AG20443 (cell line): ENCODE results near the gene PROM2.
"Not testable (repeated sequence)": the region's sequence is repeated elsewhere in the genome, so short reads cannot be mapped to it uniquely, and the experiment has no call there.

Experiments used
- DNase-seq: peaks from one replicate; pipeline ENCODE4 v3.0.0; 2012; ENCODE audit warnings: low spot score, mixed read lengths

The PROM2 gene

DNA sequence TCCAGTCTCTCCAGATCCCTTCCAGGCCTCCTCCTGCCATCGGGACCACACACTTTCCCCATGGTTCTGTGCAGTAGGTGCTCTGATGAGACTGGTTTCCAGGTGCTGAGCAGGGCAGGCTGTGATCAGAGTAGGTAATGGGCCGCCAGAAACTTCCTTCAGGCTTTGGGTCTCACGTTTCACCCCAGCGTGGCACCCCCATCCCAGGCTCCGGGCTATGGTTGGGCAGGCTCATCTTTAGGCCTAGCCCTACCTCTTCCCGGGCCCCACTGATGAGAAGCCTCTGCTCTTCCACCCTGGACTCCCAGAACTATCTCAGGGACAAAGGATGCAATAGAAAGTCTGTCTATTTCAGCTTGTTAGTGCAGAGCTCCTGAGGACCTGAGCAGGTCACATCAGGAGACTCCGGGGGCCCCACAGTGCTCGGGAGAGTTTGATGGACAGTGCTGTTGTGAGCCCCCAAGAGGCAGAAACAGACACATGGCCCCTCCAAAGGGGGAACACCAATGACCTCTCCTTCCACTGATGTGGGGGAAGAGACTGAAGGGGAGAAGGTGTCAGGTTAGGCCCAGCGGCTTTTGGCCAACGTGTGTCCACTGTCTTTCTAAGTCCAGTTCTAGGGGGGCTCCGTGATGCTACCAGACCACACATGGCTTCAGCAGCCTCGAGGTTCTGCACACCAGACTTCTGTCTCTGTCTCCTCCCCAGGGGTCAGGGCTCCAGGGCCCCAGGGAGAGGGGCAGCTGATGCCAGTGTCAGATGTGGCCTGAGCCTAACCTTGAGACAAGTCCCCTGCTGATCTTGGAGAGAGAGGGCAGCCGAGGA is 5.8 kb upstream of the PROM2 start:
- no peak for DNase-seq

DNA sequence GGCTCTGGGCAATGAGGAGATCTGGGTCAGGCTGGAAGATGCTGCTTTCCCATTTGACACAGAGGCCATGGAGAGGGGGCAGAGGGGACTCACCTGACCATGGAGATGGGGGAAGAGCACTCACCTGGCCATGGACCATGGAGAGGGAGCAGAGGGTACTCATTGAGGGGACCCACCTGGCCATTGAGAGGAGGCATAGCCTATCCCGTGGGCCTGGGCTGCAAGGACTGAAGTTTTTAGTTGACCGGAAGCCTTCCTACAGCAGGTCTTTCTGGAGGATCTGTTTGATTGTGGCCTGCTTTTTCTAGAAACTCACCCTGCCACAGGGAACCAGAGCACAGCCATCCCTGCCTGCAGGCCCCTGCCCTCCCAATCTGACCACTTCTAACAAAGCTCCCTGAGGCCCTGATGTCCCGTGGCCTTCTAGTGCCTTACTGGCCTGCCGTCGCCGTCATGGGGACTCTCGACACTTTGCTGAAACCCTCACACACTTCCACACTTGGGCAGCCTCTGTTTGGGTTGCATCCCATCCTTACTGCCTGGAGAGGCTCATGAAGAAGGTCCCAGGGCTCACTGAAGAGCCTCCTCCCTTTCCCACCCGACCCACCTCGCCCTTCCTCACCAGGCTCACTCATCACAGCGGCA is 5.1 kb upstream of the PROM2 start:
- no peak for DNase-seq

DNA sequence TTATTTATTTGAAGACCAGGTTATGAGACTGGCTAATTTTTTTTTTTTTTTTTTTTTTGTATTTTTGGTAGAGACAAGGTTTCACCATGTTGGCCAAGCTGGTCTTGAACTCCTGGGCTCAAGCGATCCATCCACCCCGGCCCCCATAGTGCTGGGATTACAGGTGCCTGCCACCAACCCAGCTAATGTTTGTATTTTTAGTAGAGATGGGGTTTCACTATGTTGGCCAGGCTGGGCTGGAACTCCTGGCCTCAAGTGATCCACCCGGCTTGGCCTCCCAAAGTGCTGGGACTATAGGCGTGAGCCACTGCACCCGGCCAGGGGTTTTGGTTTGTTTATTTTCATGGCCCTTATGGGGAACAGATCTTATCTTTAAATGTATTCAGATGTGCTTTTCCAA is 4.5 kb upstream of the PROM2 start:
- not testable (repeated sequence) for DNase-seq

DNA sequence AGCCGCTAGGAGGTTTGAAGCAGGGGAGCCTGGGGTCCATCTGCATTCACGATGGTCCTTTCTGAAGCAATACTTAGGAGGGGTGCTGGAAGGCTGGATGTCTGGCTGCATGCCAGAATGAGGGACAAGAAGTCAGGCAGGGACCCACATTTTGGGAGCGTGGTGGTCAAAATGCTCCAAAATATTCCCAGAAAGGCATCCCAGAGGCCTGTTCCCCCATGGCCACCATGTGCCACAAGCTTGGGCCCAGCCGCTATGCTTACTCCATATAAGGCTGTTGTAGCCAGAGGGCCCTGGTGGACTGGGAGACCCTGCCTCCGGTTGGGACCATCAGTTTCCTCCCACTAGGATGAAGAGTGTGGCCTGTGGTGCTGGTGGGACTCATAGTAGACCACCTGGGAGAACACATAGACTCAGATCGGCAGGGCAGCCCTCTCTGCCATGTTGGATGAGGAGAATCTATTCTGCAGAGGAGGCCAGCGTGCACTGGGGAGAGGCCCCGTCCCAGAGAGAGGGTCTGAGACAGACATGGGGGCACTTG is 3.6 kb upstream of the PROM2 start:
- no peak for DNase-seq

DNA sequence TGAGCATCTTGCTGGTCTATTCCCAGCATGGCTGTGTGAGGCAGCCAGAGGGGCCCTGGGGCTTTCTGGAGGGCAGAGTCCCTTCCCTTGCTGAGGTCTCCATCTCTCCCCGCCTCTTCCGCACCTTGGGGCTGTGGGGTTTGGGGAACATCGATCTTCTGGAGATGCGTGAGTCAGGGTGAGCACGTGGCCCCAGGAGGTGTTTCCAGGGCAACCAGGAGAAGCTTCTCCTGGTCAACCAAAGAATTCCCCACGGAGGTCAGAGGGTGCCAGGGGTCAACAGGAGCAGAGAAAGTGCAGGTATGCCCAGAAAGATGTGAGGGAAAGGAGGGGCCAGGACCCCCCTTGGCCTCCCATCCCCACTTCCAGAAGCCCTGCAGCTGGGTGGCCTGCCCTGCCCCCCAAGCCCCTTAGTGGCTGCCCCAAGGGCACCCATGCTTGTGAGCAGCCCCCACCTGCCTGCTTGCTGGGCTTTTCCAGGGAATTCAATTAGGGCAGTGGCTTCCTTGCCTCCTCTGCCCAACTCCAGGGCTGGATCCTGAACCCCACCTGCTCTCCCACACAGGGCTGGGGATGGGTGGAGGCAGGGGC is 2.8 kb upstream of the PROM2 start:
- DNase-seq, result no peak

DNA sequence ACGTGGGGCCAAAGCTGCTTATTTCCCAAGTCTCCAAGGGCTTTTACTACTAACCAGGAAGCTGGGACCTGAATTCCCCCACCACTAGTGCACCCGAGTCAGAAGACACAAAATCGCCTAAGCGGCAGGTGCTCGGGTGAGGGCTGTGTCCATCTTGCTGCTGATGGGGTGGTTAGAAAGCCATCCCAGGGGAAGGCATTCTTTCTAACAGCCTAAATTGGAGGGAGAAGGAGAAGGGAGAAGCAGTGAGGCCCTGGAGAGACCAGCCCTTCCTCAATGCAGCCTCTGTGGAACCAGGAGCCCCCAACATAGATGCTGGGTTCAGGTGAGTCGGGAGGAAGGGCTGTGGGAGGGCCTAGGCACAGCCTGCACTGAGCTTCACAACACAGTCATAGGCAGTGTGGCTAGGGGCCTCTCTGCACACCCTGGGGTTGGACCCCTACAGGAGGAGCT is 1.9 kb upstream of the PROM2 start:
- DNase-seq, result no peak

DNA sequence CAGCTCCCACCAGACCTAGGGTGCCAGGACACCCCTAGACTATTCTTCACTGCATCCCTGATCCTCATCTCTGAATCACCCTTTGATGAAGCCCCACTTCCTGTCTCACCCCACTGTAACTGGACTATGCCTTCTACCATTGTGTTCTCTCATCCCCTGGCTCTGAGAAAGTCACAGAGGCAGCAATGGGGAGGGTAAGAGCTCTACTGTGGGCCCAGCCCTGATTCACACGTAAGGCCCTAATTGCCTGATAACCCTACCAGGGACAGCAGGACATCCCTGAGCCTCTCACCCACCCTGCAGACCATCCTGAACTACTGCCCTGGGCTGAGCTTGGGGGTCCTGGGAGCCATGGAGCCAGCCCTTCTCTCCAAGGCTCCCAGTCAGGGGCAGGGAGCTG is 1.5 kb upstream of the PROM2 start:
- DNase-seq, result no peak

DNA sequence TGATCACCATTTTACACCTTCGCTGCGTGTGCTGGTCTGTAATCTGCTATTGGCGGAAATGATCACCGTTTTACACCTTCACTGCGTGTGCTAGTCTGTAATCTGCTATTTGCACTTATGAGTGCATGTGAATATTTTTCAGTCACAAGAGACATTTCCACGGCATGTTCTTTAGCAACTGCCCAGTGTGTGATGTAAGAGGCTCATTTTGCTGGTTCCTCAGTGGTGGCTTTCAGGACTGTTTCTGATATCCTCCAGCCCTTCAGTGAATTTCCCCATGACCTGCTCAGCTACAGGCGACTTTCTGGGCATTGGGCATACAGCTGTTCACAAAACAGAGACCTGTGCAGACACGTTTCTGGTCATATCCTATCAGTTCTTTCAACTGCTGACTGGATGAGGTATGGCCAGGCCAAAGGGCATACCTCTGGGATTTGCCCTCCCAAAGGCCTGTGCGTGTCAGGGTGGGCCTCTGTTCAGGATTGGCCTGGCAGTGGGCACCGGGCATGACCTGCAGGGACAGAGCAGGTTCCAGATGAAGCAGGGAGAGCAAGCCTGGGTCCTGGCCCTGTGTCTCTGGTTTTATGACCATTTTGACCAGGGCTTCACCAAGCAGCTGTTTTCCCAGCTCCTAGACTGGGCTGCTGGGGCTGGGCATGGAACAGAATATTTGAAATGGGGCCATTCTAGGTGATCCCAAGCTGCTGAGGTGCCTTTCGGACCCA is 521 bp upstream of the PROM2 start:
- DNase-seq, result no peak

DNA sequence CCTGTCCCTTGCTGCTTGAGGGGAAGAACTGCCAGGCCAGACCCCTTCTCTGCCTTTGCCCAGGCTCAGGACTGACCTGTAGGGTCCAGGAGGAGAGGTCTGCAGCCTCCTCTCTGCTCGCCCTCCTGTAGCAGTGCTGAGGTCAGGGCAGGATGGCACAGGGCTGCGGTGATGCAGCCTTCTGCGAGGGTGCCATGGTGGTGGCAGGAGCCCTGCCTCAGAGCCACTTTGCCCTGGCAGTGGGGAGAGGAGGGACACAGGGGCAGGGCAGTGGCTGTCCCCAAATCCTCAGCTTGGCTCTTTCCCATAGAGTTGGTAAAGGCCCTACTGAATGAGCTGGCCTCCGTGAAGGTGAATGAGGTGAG is 884 bp downstream of the PROM2 start:
- DNase-seq, result no peak

DNA sequence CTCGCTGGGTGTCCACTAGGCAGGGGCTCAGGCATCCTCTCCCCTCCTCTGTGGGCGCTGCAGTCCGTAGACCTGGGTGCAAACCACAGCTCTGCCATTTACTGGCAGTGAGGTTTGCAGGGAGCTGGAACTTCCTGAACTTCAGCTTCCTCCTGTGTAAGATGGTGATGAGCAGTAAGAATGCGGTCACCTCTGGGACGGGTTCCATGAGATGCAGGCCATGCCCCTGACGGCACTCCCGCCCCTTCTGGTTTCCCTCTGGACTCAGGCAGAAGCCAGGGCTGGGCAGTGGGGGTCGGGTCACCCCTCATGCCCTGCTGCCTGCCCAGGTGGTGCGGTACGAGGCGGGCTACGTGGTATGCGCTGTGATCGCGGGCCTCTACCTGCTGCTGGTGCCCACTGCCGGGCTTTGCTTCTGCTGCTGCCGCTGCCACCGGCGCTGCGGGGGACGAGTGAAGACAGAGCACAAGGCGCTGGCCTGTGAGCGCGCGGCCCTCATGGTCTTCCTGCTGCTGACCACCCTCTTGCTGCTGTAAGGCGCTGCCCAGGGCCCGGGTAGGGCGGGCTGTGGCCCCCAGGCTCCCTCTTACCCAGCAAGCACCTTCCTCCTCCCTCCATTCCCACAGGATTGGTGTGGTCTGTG is 1.5 kb downstream of the PROM2 start:
- no peak for DNase-seq

DNA sequence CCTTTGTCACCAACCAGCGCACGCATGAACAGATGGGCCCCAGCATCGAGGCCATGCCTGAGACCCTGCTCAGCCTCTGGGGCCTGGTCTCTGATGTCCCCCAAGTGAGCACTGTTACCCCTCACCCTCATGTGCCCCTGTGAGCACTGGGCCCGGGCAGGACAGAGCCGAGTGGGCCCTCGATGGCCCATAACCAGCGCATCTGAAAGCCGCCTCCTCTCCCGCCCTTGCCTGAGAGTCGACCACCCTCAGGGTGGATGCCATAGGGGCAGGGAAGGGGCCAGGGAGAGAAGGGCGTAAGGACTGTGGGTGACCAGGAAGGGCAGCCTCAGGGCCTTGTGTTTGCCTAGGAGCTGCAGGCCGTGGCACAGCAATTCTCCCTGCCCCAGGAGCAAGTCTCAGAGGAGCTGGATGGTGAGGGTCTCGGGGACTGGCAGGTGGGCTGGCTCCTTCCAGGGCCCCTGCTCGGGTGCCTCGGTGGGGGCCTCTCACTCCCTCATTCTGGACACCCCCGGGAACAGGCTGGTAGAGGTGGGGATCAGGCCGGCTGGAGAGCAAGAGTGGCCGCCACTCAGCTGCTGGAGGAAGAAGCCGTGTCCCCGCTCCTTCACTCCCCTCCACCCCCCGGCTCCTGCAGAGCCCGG is 2.1 kb downstream of the PROM2 start:
- no peak for DNase-seq

DNA sequence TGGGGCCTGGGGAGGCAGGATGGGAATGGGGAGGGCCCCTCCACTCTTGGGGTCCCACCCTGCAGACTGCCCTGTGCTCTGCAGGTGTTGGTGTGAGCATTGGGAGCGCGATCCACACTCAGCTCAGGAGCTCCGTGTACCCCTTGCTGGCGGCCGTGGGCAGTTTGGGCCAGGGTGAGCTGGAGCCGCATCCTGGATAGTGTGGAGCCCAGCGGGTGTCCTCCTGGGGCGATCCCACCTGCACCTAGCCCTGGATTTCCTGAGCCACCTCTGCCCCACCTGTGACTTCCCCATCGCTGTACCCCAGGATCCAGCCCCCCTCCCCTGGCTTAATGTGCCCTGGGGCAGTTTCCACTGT is 2.6 kb downstream of the PROM2 start:
- DNase-seq, result no peak

DNA sequence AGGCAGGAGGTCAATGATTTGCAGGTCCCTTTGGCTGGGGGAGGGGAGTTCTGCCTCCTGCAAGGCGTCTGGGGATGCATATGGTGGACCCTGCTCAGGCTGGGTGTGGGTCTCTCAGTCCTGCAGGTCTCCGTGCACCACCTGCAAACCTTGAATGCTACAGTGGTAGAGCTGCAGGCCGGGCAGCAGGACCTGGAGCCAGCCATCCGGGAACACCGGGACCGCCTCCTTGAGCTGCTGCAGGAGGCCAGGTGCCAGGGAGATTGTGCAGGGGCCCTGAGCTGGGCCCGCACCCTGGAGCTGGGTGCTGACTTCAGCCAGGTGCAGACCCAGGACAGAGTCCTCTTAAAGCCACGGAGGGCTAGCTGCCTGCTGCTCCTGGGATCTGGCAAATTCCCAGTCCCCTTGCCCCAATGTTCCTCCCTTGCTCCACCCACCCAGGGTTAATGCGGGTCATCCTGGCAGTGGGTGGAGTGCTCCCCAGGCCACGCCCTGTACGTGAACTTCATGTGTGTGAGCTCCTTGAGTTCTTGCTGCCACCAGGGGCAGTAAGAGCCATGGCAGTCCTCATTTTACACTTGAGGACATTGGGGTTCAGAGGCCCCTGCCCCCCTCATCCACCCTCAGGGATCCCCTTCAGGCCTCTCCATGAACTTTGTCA is 3.1 kb downstream of the PROM2 start:
- DNase-seq, result no peak

DNA sequence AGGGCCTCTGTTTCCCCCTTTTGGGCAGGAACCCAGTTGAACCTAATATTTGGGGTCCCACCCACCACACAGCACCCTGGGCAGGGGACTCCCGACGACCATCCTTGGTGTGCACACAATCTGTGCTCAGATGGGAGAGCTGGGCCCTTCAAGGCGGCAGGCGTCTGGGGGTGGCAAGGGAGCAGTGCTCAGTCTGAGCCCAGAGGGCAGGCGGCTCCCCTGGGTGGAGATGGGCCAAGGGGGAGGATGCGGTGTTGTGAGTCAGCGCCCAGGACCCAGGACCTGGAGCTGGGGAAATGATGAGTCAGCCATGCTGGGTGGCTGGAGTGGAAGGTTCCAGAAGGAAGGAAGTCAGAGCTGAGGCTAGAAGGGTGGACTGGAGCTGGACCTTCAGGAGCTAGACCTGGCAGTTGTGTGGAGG is 3.8 kb downstream of the PROM2 start:
- peak; percentile 79 for DNase-seq

DNA sequence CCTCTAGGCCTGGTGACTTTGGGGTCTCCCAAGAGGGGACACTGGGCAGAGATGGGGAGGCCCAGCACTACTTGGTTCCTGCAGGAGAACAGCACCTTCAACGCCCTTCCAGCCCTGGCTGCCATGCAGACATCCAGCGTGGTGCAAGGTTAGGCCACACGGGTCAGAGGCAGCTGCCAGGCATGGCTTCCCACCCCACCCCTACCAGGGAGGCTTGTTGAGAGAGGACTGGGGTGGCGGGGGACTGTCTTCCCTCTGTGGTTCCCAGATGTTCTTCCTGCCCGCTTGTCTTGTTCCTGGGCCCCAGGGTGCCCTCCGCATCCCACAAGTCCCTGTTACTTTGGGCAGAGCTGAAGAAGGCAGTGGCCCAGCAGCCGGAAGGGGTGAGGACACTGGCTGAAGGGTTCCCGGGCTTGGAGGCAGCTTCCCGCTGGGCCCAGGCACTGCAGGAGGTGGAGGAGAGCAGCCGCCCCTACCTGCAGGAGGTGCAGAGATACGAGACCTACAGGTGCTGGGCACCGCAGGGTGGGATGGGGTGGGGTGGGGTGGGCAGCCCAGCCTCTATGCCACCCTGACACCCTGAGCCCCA is 4.5 kb downstream of the PROM2 start:
- no peak for DNase-seq

DNA sequence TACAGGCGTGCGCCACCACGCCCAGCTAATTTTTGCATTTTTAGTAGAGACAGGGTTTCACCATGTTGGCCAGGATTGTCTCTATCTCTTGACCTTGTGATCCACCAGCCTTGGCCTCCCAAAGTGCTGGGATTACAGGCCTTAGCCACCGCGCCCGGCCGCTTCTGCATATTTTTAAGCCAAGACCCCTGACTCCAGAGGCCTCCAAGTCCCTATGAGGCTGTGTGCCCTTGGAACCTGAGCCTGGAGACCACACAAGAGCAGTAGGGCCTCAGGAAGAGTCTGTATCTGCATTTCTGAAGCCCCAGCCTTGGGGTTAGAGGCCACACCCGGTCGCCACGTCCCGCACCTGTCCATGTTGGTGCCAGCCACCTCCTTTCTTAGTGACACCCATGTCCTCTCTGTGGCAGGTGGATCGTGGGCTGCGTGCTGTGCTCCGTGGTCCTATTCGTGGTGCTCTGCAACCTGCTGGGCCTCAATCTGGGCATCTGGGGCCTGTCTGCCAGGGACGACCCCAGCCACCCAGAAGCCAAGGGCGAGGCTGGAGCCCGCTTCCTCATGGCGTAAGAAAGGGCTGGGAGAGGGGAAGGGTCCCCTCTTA is 5.3 kb downstream of the PROM2 start:
- DNase-seq, result no peak

DNA sequence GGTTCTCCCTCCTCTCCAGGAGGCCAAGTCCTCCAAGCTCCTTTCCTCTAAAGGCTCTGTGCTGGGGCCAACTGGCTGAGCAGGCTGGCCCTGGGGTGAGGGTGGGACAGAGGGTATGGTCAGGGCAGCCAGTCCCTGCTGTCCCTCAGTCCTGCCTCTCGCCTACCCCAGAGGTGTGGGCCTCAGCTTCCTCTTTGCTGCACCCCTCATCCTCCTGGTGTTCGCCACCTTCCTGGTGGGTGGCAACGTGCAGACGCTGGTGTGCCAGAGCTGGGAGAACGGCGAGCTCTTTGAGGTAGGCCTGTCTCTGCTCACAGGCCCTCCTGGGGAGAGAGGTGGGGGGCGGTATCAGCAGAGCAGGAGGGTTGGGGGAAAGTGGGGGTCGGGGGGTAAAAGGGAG is 6.8 kb downstream of the PROM2 start:
- no peak for DNase-seq

DNA sequence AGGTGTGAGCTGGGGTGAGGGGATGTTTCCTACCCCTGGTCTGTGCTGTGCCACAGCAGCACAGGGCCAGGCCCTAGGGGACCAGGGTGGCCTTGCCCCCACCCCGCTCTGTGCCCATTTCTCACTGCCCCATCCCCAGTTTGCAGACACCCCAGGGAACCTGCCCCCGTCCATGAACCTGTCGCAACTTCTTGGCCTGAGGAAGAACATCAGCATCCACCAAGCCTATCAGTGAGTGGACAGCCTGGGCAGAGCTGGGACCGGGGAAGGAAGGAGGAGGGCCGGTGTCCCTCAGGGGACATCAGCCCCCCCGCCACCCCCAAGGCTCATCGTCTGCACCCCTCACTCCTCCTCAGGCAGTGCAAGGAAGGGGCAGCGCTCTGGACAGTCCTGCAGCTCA is 7.5 kb downstream of the PROM2 start:
- no peak for DNase-seq

DNA sequence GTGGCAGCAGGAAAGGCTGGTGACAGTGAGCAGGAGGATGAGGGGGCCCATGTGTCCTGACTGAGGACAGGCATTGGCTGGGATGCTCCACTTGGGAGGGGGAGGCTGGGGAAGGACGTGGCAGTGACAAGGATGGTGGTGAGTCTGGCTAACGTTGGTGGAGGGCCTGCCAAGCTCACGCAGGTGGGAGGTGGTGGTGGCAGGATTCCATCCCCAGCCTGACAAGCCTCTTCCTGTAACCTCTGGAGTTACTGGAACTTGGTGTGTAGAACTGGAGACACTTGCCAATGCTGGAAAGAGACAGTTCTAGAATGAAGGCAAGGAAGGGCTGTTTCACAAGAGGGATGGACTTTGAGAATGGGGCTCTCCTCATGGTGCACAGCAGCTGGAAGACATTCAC is 8.2 kb downstream of the PROM2 start:
- DNase-seq, result no peak

DNA sequence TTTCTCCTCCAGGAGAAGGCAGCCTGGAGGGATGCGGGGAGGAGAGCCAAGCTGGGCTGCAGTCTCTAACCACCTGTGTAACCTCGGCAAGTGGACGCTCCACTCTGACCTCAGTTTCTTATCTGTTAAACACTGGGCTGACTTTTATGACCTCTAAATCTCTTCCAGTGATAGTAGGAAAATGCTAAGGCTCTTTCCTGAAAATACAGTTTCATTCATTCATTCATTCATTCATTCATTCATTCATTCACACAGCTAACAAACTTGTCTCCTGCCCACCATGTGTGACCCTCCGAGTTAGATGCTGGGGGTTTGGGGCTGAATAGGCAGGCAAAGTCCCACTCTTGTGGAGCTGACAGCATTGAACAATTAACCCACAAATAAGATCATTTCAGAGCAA is 9.3 kb downstream of the PROM2 start:
- DNase-seq, result no peak
